Subcutaneous adipose tissue (tissue), 4 donors: Measurements from ENCODE around the gene NPHP4. TPM values are rescaled to one million over a fixed set of nuclear protein-coding genes. Genes with fewer than 3 reads are reported as not detected.

Experiments used
- CTCF ChIP-seq: fragments of 450-650 bp; IDR thresholded peaks from one replicate; pipeline ENCODE4 v1.5.1; 2016; ENCODE audit warnings: low read depth, mild to moderate bottlenecking, control low read depth, antibody characterized with exemption, moderate library complexity
- total RNA-seq, 4 donors: library from RNA; depleted of rRNA; stranded (reverse); fragments of >200 nt; gene quantifications; one replicate each; pipeline ENCODE4 v1.1.0, GENCODE V29; 2016

NPHP4 gene
- total RNA-seq, 4 donors from 2014 or later: 7.3 to 11.9 (median 9.5) TPM

- TF ChIP-seq CTCF: no peak
Observed at GRCh38 chr1:5982276-5982675, 9.9 kb downstream of the NPHP4 start.

GRCh38 chr1:5981009-5981380 lies 11.2 kb downstream of the NPHP4 start:
- no peak for TF ChIP-seq CTCF

GRCh38 chr1:5980314-5981008 lies 11.8 kb downstream of the NPHP4 start:
- no peak for TF ChIP-seq CTCF

GRCh38 chr1:5979536-5980313 lies 12.5 kb downstream of the NPHP4 start:
- no peak for TF ChIP-seq CTCF

GRCh38 chr1:5978452-5978851 lies 13.8 kb downstream of the NPHP4 start:
- no peak for TF ChIP-seq CTCF

- TF ChIP-seq CTCF: no peak
Observed at GRCh38 chr1:5977494-5978444, 14.5 kb downstream of the NPHP4 start.
